ENCODE data around the gene ALDOB. TPM values are rescaled to one million over a fixed set of nuclear protein-coding genes. Genes with fewer than 3 reads are reported as not detected.

Gene ALDOB
- total RNA-seq, 1 experiment from 2014 or later, result not detected

- Histone ChIP-seq H3K4me1 (ENCODE audit: insufficient read depth, low read length) (no peaks in the 10 kb centered on the region; the same call in none of the 2 replicates), H3K79me1 (ENCODE audit: insufficient read depth, low read depth, low read length, poor library complexity, severe bottlenecking) (no peaks in the 10 kb centered on the region), H3K4ac (ENCODE audit: low read depth, low read length) (no peak overlapping the region), H3K9ac (ENCODE audit: extremely low read depth, insufficient read length, low read length) (no peak overlapping the region), H3K14ac (ENCODE audit: insufficient read depth, low read length) (no peak overlapping the region), H3K27me3 (ENCODE audit: insufficient read depth, low read length) (no peaks in the 10 kb centered on the region), H3K79me2 (ENCODE audit: insufficient read depth, low read length) (no peaks in the 10 kb centered on the region), H4K20me1 (ENCODE audit: control insufficient read depth, insufficient read depth, insufficient read length) (no peaks in the 10 kb centered on the region), H2BK5ac (ENCODE audit: insufficient read length, low read length) (no peak overlapping the region), H2BK12ac (ENCODE audit: insufficient read length, low read depth, low read length) (no peak overlapping the region), H2BK120ac (ENCODE audit: low read depth, low read length, poor library complexity, severe bottlenecking) (no peak overlapping the region), H2AK5ac (ENCODE audit: insufficient read length, low read length) (no peak overlapping the region), H2AFZ (ENCODE audit: low read length) (peak overlapping the region; percentile 79), H3K27ac (ENCODE audit: insufficient read length, low read depth, low read length) (no peak overlapping the region), H4K91ac (ENCODE audit: insufficient read length, low read depth, low read length) (no peak overlapping the region), H3K9me3 (ENCODE audit: control insufficient read depth, low read depth, low read length) (no peaks in the 10 kb centered on the region), H3T11ph (ENCODE audit: low read length) (no peak overlapping the region), H3K23me2 (ENCODE audit: insufficient read length, low read depth, low read length, poor library complexity, severe bottlenecking) (no peaks in the 10 kb centered on the region), H4K8ac (replicated peaks; ENCODE audit: insufficient read length, low read depth, low read length) (no peak overlapping the region), H2BK15ac (ENCODE audit: low read depth, low read length) (no peak overlapping the region), H4K5ac (ENCODE audit: insufficient read length, low read depth, low read length) (no peak overlapping the region), H3K23ac (ENCODE audit: insufficient read length, low read depth, low read length) (no peak overlapping the region), H2BK20ac (ENCODE audit: low read depth, low read length, poor library complexity, severe bottlenecking) (no peak overlapping the region), H3K4me2 (ENCODE audit: insufficient read depth, insufficient read length, low read length) (no peak overlapping the region), H3K56ac (ENCODE audit: insufficient read length, low read depth, low read length) (no peak overlapping the region), H3K18ac (ENCODE audit: insufficient read length, low read depth, low read length) (no peak overlapping the region)
- no peaks in the 10 kb centered on the region for H3K9me3 Mint-ChIP-seq
- H3K4me3 Mint-ChIP-seq, result no peak overlapping the region
- H3K36me3 Mint-ChIP-seq (ENCODE audit: insufficient read depth in 1 of 3, low read depth in 3 of 3), result no peaks in the 10 kb centered on the region
- TF ChIP-seq CTCF (conservative IDR thresholded peaks at IDR 0.05), result no peak
- peaks cover 21 to 24% of the 10 kb centered on the region in 2 experiments for H3K4me1 Mint-ChIP-seq
- no peak for DNase-seq
- H3K27ac Mint-ChIP-seq, result 0 out of 7 replicates have a peak overlapping the region, but pooled peaks of 2 of the 3 experiments have one; percentile 5 to 56
- no CpG with 5 or more reads among the region's 1 CpG for WGBS (ENCODE audit: extremely low coverage, insufficient read length, low lambda C conversion rate)
- no peaks in the 10 kb centered on the region; the same call in 1 of the 2 replicates for H3K27me3 Mint-ChIP-seq (ENCODE audit: low read depth)
These were observed 32.5 kb upstream of the ALDOB start for GRCh38 chr9:101468116-101468515.
